ENCODE data around the gene OPTC. TPM values are rescaled to one million over a fixed set of nuclear protein-coding genes. Genes with fewer than 3 reads are reported as not detected.

OPTC gene
- total RNA-seq, 4 donors from 2014 or later: not detected

GRCh38 chr1:203471841-203472240 is 22.1 kb upstream of the OPTC start:
- no peak for TF ChIP-seq CTCF (IDR thresholded peaks at IDR 0.05 in 4 of 5, conservative IDR thresholded peaks at IDR 0.05 in 1 of 5)
- no peak for TF ChIP-seq POLR2A (IDR thresholded peaks at IDR 0.05)
- H3K27ac ChIP-seq: no peak overlapping the region
- H3K4me1 ChIP-seq: peaks cover 9 to 15% of the 10 kb centered on the region in 2 donors
- no peaks in the 10 kb centered on the region for H3K27me3 ChIP-seq
- H3K9me3 ChIP-seq: no peaks in the 10 kb centered on the region
- DNase-seq: no peak
- no peaks in the 10 kb centered on the region for H3K36me3 ChIP-seq
- no peak for ATAC-seq
- in situ Hi-C loops (cut with MboI; ENCODE audit: low sequenced_read_pairs in 4 of 4) (loop anchor here in 1 of 4 donors (10.0 kb wide), 1 partner anchor 107 kb away; no protein-coding TSS in a partner anchor), intact Hi-C loops (cut with DNase I; ENCODE audit: low total_unique reads) (no loop called here)
- H3K4me3 ChIP-seq: no peak overlapping the region

GRCh38 chr1:203473281-203473680 is 20.7 kb upstream of the OPTC start:
- Histone ChIP-seq H3K9me3 (no peaks in the 10 kb centered on the region), H3K4me3 (no peak overlapping the region), H3K36me3 (no peaks in the 10 kb centered on the region), H3K4me1 (peaks cover 0 to under 1% of the 10 kb centered on the region in 2 donors), H3K27me3 (no peaks in the 10 kb centered on the region), H3K27ac (no peak overlapping the region)
- intact Hi-C loops (cut with DNase I; ENCODE audit: low total_unique reads) (no loop called here), in situ Hi-C loops (cut with MboI; ENCODE audit: low sequenced_read_pairs in 4 of 4) (loop anchor here in 1 of 4 donors (10.0 kb wide), 1 partner anchor 108 kb away; no protein-coding TSS in a partner anchor)
- ATAC-seq: no peak
- no peak for TF ChIP-seq CTCF (IDR thresholded peaks at IDR 0.05 in 4 of 5, conservative IDR thresholded peaks at IDR 0.05 in 1 of 5)
- TF ChIP-seq POLR2A (IDR thresholded peaks at IDR 0.05): no peak
- no peak for DNase-seq

DNA sequence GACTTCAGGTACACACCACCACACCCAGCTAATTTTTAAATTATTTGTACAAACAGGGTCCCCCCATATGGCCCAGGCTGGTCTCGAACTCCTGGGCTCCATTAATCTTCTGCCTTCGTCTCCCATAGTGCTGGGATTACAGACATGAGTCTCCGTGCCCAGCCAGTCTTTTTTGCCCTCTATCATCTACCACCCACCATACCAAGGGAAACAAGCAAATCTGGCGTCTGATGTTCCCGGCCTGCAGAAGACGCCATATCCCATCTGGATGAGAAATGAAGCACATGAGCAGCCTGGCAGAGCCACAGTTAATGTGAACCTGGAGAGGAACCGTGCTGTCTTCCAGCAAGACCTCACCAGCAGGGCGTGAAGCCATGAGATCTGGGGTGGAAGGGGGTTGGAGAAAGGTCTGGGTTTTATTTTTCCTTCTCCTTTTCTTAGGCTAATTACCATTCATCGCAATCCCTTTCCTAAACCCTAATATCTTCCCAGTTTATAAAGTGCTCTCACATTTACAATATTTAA is 20.1 kb upstream of the OPTC start:
- no peaks in the 10 kb centered on the region for H3K36me3 ChIP-seq
- ATAC-seq (no peak), DNase-seq (no peak)
- in situ Hi-C loops (cut with MboI; ENCODE audit: low sequenced_read_pairs in 4 of 4) (loop anchor here in 1 of 4 donors (10.0 kb wide), 1 partner anchor 109 kb away; no protein-coding TSS in a partner anchor), intact Hi-C loops (cut with DNase I; ENCODE audit: low total_unique reads) (no loop called here)
- no peaks in the 10 kb centered on the region for H3K4me1 ChIP-seq
- H3K27me3 ChIP-seq: no peaks in the 10 kb centered on the region
- no peak overlapping the region for H3K27ac ChIP-seq
- TF ChIP-seq CTCF (IDR thresholded peaks at IDR 0.05 in 4 of 5, conservative IDR thresholded peaks at IDR 0.05 in 1 of 5) (no peak), POLR2A (IDR thresholded peaks at IDR 0.05) (no peak)
- H3K4me3 ChIP-seq: no peak overlapping the region
- no peaks in the 10 kb centered on the region for H3K9me3 ChIP-seq

GRCh38 chr1:203475012-203475981 is 18.7 kb upstream of the OPTC start, which contains the start of gene PRELP:
Gene PRELP (plus strand): TSS chr1:203475806. CDS start chr1:203483185, 7,379 bp downstream.
- Histone ChIP-seq H3K27ac (peak within 1 kb of the TSS; percentile 67 to 77 (median 73)), H3K27me3 (no peaks in the 10 kb centered on the region), H3K9me3 (no peaks in the 10 kb centered on the region), H3K4me3 (peak within 1 kb of the TSS; percentile 35 to 51 (median 42)), H3K4me1 (no peaks in the 10 kb centered on the region), H3K36me3 (no peaks in the 10 kb centered on the region)
- DNase-seq (peak; percentile 56 to 67), ATAC-seq (peak; percentile 60 to 64)
- in situ Hi-C loops (cut with MboI; ENCODE audit: low sequenced_read_pairs in 4 of 4): loop anchor here in 1 of 4 donors (10.0 kb wide), 1 partner anchor 110 kb away; no protein-coding TSS in a partner anchor
- TF ChIP-seq CTCF (IDR thresholded peaks at IDR 0.05 in 4 of 5, conservative IDR thresholded peaks at IDR 0.05 in 1 of 5): no peak
- TF ChIP-seq POLR2A (IDR thresholded peaks at IDR 0.05): peak in 1 of 2 donors; percentile 50
- intact Hi-C loops (cut with DNase I; ENCODE audit: low total_unique reads): no loop called here

Data from gastrocnemius medialis (tissue), 4 donors.